DOHH2 (cell line): Measurements from ENCODE around the gene PRKCE.

Experiments
- H3F3A ChIP-seq: fragments of 200-600 bp; sonication (generic), shearing (Covaris generic); 2 replicates; pipeline ENCODE4 v1.6.0; 2016; ENCODE audit warnings: antibody characterized with exemption, mild to moderate bottlenecking; ENCODE audit not compliant: control insufficient read depth, insufficient read depth
- H3K27ac ChIP-seq: fragments of 200-600 bp; sonication (generic); 2 replicates; pipeline ENCODE4 v1.5.1; 2014; ENCODE audit warnings: low read depth, mild to moderate bottlenecking, low read length, moderate library complexity
- H3K27me3 ChIP-seq: fragments of 200-600 bp; sonication (generic); 2 replicates; pipeline ENCODE4 v1.6.1; 2014; ENCODE audit warnings: mild to moderate bottlenecking, low read length, mixed read lengths; ENCODE audit not compliant: control insufficient read depth
- H3K36me3 ChIP-seq: fragments of 200-600 bp; sonication (generic); 2 replicates; pipeline ENCODE4 v1.6.1; 2014; ENCODE audit warnings: mild to moderate bottlenecking, low read length, moderate library complexity, mixed read lengths; ENCODE audit not compliant: control insufficient read depth
- H3K4me1 ChIP-seq: fragments of 200-600 bp; sonication (generic); 2 replicates; pipeline ENCODE4 v1.6.1; 2014; ENCODE audit warnings: mild to moderate bottlenecking, low read length, mixed read lengths; ENCODE audit not compliant: control insufficient read depth
- H3K4me2 ChIP-seq: fragments of 200-600 bp; sonication (generic); 2 replicates; pipeline ENCODE4 v1.6.0; 2014; ENCODE audit warnings: mild to moderate bottlenecking, low read length, moderate library complexity
- H3K4me3 ChIP-seq: fragments of 200-600 bp; sonication (generic); 2 replicates; pipeline ENCODE4 v1.5.1; 2014; ENCODE audit warnings: mild to moderate bottlenecking, low read length, mixed read lengths
- H3K79me2 ChIP-seq: fragments of 200-600 bp; sonication (generic); 2 replicates; pipeline ENCODE4 v1.6.1; 2014; ENCODE audit warnings: mild to moderate bottlenecking, low read length, mixed read lengths; ENCODE audit not compliant: control insufficient read depth
- H3K9me2 ChIP-seq: fragments of 200-600 bp; sonication (generic); replicated peaks from 2 replicates; pipeline ENCODE4 v1.6.1; 2014; ENCODE audit warnings: mild to moderate bottlenecking, low read length, mixed read lengths; ENCODE audit not compliant: control insufficient read depth
- H3K9me3 ChIP-seq: fragments of 200-600 bp; sonication (generic); 2 replicates; pipeline ENCODE4 v1.6.1; 2014; ENCODE audit warnings: antibody characterized with exemption, low read length, mixed read lengths; ENCODE audit not compliant: control insufficient read depth, insufficient read depth
- H4K20me1 ChIP-seq: fragments of 200-600 bp; sonication (generic); 2 replicates; pipeline ENCODE4 v1.6.0; 2014; ENCODE audit warnings: low read depth, mild to moderate bottlenecking, antibody characterized with exemption, low read length, moderate library complexity; ENCODE audit not compliant: control insufficient read depth, insufficient read depth
- EZH2phosphoT487 ChIP-seq: fragments of 200-600 bp; sonication (generic); IDR thresholded peaks from 2 replicates; pipeline ENCODE4 v1.6.1; 2017; ENCODE audit warnings: borderline replicate concordance, mild to moderate bottlenecking, antibody characterized with exemption, low read length, moderate library complexity, mixed read lengths
- TF ChIP-seq, protein P1 (sequence below): fragments of 200-600 bp; sonication (generic); IDR thresholded peaks from one replicate; pipeline ENCODE4 v1.5.1; 2014; ENCODE audit warnings: antibody characterized with exemption, mild to moderate bottlenecking, low read depth, low read length; ENCODE audit not compliant: poor library complexity, severe bottlenecking

PRKCE gene

GRCh38 chr2:46067062-46067461, 415.6 kb downstream of the PRKCE start:
- no peak overlapping the region for H3K27ac ChIP-seq

DNA sequence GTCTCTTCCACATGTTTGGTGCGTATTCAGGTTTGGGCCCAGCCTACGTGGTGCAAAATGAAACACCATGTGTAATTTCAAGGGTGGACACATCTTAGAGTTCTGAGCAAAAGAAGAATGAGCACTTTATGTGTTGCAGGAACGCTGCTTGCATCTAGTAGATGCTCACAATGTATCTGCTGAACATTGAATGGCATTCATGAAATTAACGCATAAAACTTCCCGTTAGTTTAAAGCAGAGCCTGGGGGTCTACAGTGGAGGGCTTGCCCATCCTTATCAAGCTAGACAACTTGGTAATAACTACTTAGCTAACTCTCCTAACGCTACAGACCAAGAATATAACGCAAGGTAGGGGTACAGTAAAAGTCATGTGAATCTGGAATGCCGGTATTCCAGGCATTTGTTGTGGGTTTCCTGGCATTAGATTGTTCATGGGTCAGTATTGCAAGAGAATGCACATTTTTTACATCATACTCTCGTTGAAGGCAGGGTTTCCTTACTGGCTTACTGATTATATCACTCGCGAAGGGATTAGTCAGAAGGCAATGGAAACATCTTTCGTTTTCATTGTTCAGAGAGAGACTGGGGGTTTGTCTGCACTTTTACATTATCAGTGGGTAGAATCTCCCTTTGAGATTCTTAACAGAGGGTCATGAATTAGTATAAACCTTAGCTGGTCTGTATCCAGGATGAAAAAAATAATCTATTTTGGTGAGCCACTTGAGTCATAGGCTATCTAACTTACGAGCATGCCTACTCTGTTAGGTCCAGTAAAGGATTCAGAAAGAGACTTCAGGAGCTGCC, 416.2 kb downstream of the PRKCE start:
- Histone ChIP-seq H3K36me3 (no peaks in the 10 kb centered on the region), H3K4me1 (no peaks in the 10 kb centered on the region), H4K20me1 (no peaks in the 10 kb centered on the region), H3K9me3 (no peaks in the 10 kb centered on the region), H3K79me2 (no peaks in the 10 kb centered on the region), H3K27me3 (no peaks in the 10 kb centered on the region), H3K4me2 (no peak overlapping the region), H3F3A (no peaks in the 10 kb centered on the region), H3K4me3 (no peak overlapping the region), H3K27ac (no peak overlapping the region), H3K9me2 (no peaks in the 10 kb centered on the region)
- TF ChIP-seq, protein P1, sequence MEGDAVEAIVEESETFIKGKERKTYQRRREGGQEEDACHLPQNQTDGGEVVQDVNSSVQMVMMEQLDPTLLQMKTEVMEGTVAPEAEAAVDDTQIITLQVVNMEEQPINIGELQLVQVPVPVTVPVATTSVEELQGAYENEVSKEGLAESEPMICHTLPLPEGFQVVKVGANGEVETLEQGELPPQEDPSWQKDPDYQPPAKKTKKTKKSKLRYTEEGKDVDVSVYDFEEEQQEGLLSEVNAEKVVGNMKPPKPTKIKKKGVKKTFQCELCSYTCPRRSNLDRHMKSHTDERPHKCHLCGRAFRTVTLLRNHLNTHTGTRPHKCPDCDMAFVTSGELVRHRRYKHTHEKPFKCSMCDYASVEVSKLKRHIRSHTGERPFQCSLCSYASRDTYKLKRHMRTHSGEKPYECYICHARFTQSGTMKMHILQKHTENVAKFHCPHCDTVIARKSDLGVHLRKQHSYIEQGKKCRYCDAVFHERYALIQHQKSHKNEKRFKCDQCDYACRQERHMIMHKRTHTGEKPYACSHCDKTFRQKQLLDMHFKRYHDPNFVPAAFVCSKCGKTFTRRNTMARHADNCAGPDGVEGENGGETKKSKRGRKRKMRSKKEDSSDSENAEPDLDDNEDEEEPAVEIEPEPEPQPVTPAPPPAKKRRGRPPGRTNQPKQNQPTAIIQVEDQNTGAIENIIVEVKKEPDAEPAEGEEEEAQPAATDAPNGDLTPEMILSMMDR: no peak
- no peak for TF ChIP-seq EZH2phosphoT487

More at GRCh38 chr2:46067062-46067461, 415.6 kb downstream of the PRKCE start:
- H3K27me3 ChIP-seq: no peaks in the 10 kb centered on the region
- H3K36me3 ChIP-seq: no peaks in the 10 kb centered on the region
- no peaks in the 10 kb centered on the region for H3K9me2 ChIP-seq
- no peak overlapping the region for H3K4me3 ChIP-seq
- no peaks in the 10 kb centered on the region for H3K9me3 ChIP-seq
- H3K4me2 ChIP-seq: no peak overlapping the region
- H4K20me1 ChIP-seq: no peaks in the 10 kb centered on the region
- no peaks in the 10 kb centered on the region for H3K79me2 ChIP-seq
- H3K4me1 ChIP-seq: no peaks in the 10 kb centered on the region
- H3F3A ChIP-seq: no peaks in the 10 kb centered on the region
- TF ChIP-seq, protein P1: no peak
- TF ChIP-seq EZH2phosphoT487: no peak

- Histone ChIP-seq H3K9me3 (no peaks in the 10 kb centered on the region), H3K36me3 (no peaks in the 10 kb centered on the region), H3F3A (no peaks in the 10 kb centered on the region), H3K79me2 (no peaks in the 10 kb centered on the region), H3K4me1 (no peaks in the 10 kb centered on the region), H3K4me3 (no peak overlapping the region), H3K4me2 (no peak overlapping the region), H3K9me2 (no peaks in the 10 kb centered on the region), H4K20me1 (no peaks in the 10 kb centered on the region), H3K27me3 (no peaks in the 10 kb centered on the region), H3K27ac (no peak overlapping the region)
- no peak for TF ChIP-seq EZH2phosphoT487
- TF ChIP-seq, protein P1: no peak
These were observed 417.2 kb downstream of the PRKCE start for GRCh38 chr2:46068636-46069035.
